H1 (cell line): ENCODE results near the gene ST6GALNAC3. TPM values are rescaled to one million over a fixed set of nuclear protein-coding genes. Genes with fewer than 3 reads are reported as not detected.

ENCODE experiments used
- CTCF ChIA-PET: fragments of 300-600 bp; sonication (Branson Sonifier 250); formaldehyde crosslinking; loops from one replicate; lab custom pipeline; 2021; ENCODE audit not compliant: partially characterized antibody; lab: Charles Lee
- POLR2A ChIA-PET: fragments of 300-600 bp; sonication (Branson Sonifier 250); formaldehyde crosslinking; loops from one replicate; lab custom pipeline; 2021; ENCODE audit warnings: inconsistent platforms; ENCODE audit not compliant: partially characterized antibody; lab: Charles Lee
- DNase-seq, 2 experiments: peaks; one replicate each; pipeline versions ENCODE4 v3.0.0 to v3.0.0-alpha.2; 2010 to 2022; ENCODE audit warnings: low spot score in 2 of 2, low read depth in 1 of 2, mixed read lengths in 1 of 2
- FAIRE-seq: peaks from 2 replicates; lab custom pipeline; 2011; peaks lifted over from hg19 to GRCh38; lab: Jason Lieb, UNC
- H2AFZ ChIP-seq: 2 replicates; pipeline ENCODE4 v1.8.1; 2012; ENCODE audit warnings: low read length, inconsistent platforms
- H2AK5ac ChIP-seq: 2 replicates; pipeline ENCODE4 v1.6.1; 2013; ENCODE audit warnings: low read depth, low read length
- H2BK120ac ChIP-seq: replicated peaks from 2 replicates; pipeline ENCODE3; 2013; ENCODE audit warnings: low read depth, low read length, inconsistent platforms
- H2BK12ac ChIP-seq: 2 replicates; pipeline ENCODE4 v1.6.1; 2013; ENCODE audit warnings: low read depth, low read length
- H2BK15ac ChIP-seq: 2 replicates; pipeline ENCODE4 v1.6.1; 2013; ENCODE audit warnings: low read length
- H2BK20ac ChIP-seq: 2 replicates; pipeline ENCODE4 v1.6.1; 2013; ENCODE audit warnings: low read length
- H2BK5ac ChIP-seq: 2 replicates; pipeline ENCODE4 v1.6.1; 2013; ENCODE audit warnings: low read depth, low read length
- H3K14ac ChIP-seq: 2 replicates; pipeline ENCODE4 v1.6.1; 2013; ENCODE audit warnings: inconsistent platforms; ENCODE audit not compliant: insufficient read length
- H3K18ac ChIP-seq: 2 replicates; pipeline ENCODE4 v1.6.1; 2013; ENCODE audit warnings: low read length; ENCODE audit errors: extremely low read depth
- H3K23ac ChIP-seq: 2 replicates; pipeline ENCODE4 v1.6.1; 2013; ENCODE audit warnings: inconsistent platforms; ENCODE audit not compliant: insufficient read length
- H3K23me2 ChIP-seq: 2 replicates; pipeline ENCODE4 v1.6.1; 2013; ENCODE audit warnings: low read depth, low read length
- H3K27ac ChIP-seq: 2 replicates; pipeline ENCODE4 v1.6.1; 2011; ENCODE audit warnings: low read depth, low read length, inconsistent platforms
- H3K27me3 ChIP-seq, 4 experiments: replicated peaks in 1 of 4; 1 replicate in 1 of 4; 2 replicates in 3 of 4; pipeline versions ENCODE4 v1.6.1 to v1.8.1; 2011 to 2013; ENCODE audit warnings: low read length in 3 of 4, mild to moderate bottlenecking in 3 of 4, inconsistent platforms in 2 of 4, mixed read lengths in 2 of 4, moderate library complexity in 1 of 4; ENCODE audit not compliant: control insufficient read depth in 3 of 4, insufficient read depth in 3 of 4; ENCODE audit errors: extremely low read depth in 1 of 4
- H3K36me3 ChIP-seq, 4 experiments: 2 replicates each; pipeline versions ENCODE4 v1.6.1 to v1.8.1; 2011 to 2013; ENCODE audit warnings: mild to moderate bottlenecking in 4 of 4, low read length in 3 of 4, moderate library complexity in 2 of 4, control low read depth in 1 of 4, inconsistent platforms in 1 of 4; ENCODE audit not compliant: insufficient read depth in 4 of 4, control insufficient read depth in 2 of 4
- H3K4ac ChIP-seq: replicated peaks from 2 replicates; pipeline ENCODE3; 2013; ENCODE audit warnings: low read length, low read depth, mixed read lengths, inconsistent platforms; ENCODE audit not compliant: insufficient read length
- H3K4me1 ChIP-seq, 4 experiments: replicated peaks in 1 of 4; 1 replicate in 1 of 4; 2 replicates in 3 of 4; pipeline versions ENCODE4 v1.6.1 to v1.8.1; 2011 to 2013; ENCODE audit warnings: low read length in 3 of 4, inconsistent platforms in 2 of 4, mixed read lengths in 1 of 4; ENCODE audit not compliant: insufficient read depth in 4 of 4, control insufficient read depth in 3 of 4
- H3K4me2 ChIP-seq, 2 experiments: 2 replicates each; pipeline versions ENCODE4 v1.6.1 to v1.8.1; 2011 to 2013; ENCODE audit warnings: low read depth in 2 of 2, low read length in 2 of 2, control low read depth in 1 of 2, inconsistent platforms in 1 of 2, mild to moderate bottlenecking in 1 of 2; ENCODE audit not compliant: insufficient read depth in 1 of 2
- H3K4me3 ChIP-seq, 4 experiments: fragments of 200-600, 300-600 bp in 1 of 4; sonication (generic), shearing (Covaris generic), sonication (Bioruptor Twin) in 1 of 4; 2 replicates each; pipeline versions ENCODE4 v1.5.1 to v1.8.1; 2011 to 2016; ENCODE audit warnings: low read length in 4 of 4, low read depth in 3 of 4, control low read depth in 2 of 4, inconsistent platforms in 2 of 4, mild to moderate bottlenecking in 2 of 4, mixed read lengths in 1 of 4, moderate library complexity in 1 of 4; ENCODE audit not compliant: insufficient read depth in 2 of 4; ENCODE audit errors: extremely low read depth in 1 of 4
- H3K56ac ChIP-seq: replicated peaks from 2 replicates; pipeline ENCODE3; 2013; ENCODE audit warnings: low read depth, mild to moderate bottlenecking, mixed read lengths, low read length, inconsistent platforms; ENCODE audit not compliant: insufficient read length
- H3K79me1 ChIP-seq: 2 replicates; pipeline ENCODE4 v1.6.1; 2013; ENCODE audit warnings: low read depth, low read length, control low read depth
- H3K79me2 ChIP-seq, 2 experiments: 2 replicates each; pipeline versions ENCODE4 v1.6.1 to v1.8.1; 2012 to 2013; ENCODE audit warnings: low read length in 2 of 2, mild to moderate bottlenecking in 2 of 2, inconsistent platforms in 1 of 2; ENCODE audit not compliant: insufficient read depth in 2 of 2, control insufficient read depth in 1 of 2
- H3K9ac ChIP-seq, 4 experiments: replicated peaks in 1 of 4; 1 replicate in 1 of 4; 2 replicates in 3 of 4; pipeline versions ENCODE4 v1.6.1 to v1.8.1; 2011 to 2013; ENCODE audit warnings: low read depth in 3 of 4, low read length in 3 of 4, control low read depth in 2 of 4, mild to moderate bottlenecking in 2 of 4, moderate library complexity in 2 of 4, inconsistent platforms in 1 of 4; ENCODE audit errors: extremely low read depth in 1 of 4
- H3K9me3 ChIP-seq, 2 experiments: 2 replicates each; pipeline versions ENCODE4 v1.6.1 to v1.8.1; 2012 to 2013; ENCODE audit warnings: mild to moderate bottlenecking in 2 of 2, moderate library complexity in 2 of 2, control low read depth in 1 of 2, inconsistent platforms in 1 of 2, low read depth in 1 of 2, low read length in 1 of 2, mixed read lengths in 1 of 2; ENCODE audit not compliant: insufficient read depth in 2 of 2
- H4K20me1 ChIP-seq, 2 experiments: replicated peaks in 1 of 2; 2 replicates each; pipeline versions ENCODE3 to v1.8.1; 2011 to 2013; ENCODE audit warnings: inconsistent platforms in 2 of 2, low read length in 2 of 2, mild to moderate bottlenecking in 1 of 2; ENCODE audit not compliant: insufficient read depth in 2 of 2, control insufficient read depth in 1 of 2
- H4K5ac ChIP-seq: 2 replicates; pipeline ENCODE4 v1.6.1; 2013; ENCODE audit warnings: low read length, low read depth, mixed read lengths, inconsistent platforms; ENCODE audit not compliant: insufficient read length
- H4K8ac ChIP-seq: 2 replicates; pipeline ENCODE4 v1.8.0; 2013; ENCODE audit warnings: mild to moderate bottlenecking, moderate library complexity, low read length, inconsistent platforms; ENCODE audit not compliant: insufficient read depth; ENCODE audit errors: extremely low read depth
- H4K91ac ChIP-seq: replicated peaks from 2 replicates; pipeline ENCODE3; 2013; ENCODE audit warnings: low read length, mixed read lengths, inconsistent platforms; ENCODE audit not compliant: insufficient read length
- BCL11A ChIP-seq, 2 experiments: IDR thresholded peaks; one replicate each; pipeline ENCODE4 v1.6.1; 2011; ENCODE audit warnings: low read depth in 2 of 2, low read length in 2 of 2, mild to moderate bottlenecking in 2 of 2
- BRCA1 ChIP-seq: IDR thresholded peaks from 2 replicates; pipeline ENCODE4 v1.6.1; 2012; ENCODE audit warnings: low read depth, low read length, improper control_type of control experiment
- GABPA ChIP-seq: IDR thresholded peaks from 2 replicates; pipeline ENCODE4 v1.6.1; 2011; ENCODE audit warnings: mild to moderate bottlenecking, low read length, moderate library complexity, borderline replicate concordance; ENCODE audit not compliant: insufficient read depth
- KDM1A ChIP-seq: fragments of 200-600, 300-600 bp; sonication (generic); IDR thresholded peaks from 2 replicates; pipeline ENCODE4 v1.7.1; 2016; ENCODE audit warnings: mild to moderate bottlenecking, low read length, borderline replicate concordance
- MAX ChIP-seq: IDR thresholded peaks from 2 replicates; pipeline ENCODE4 v1.6.1; 2012; ENCODE audit warnings: inconsistent platforms
- POLR2AphosphoS5 ChIP-seq: IDR thresholded peaks from 2 replicates; pipeline ENCODE4 v1.6.1; 2011; ENCODE audit warnings: low read depth, low read length
- RXRA ChIP-seq: IDR thresholded peaks from 2 replicates; pipeline ENCODE4 v1.6.1; 2011; ENCODE audit warnings: low read depth, mild to moderate bottlenecking, low read length, moderate library complexity; ENCODE audit not compliant: insufficient read depth
- SP1 ChIP-seq: IDR thresholded peaks from 2 replicates; pipeline ENCODE4 v1.6.1; 2011; ENCODE audit warnings: low read depth, low read length
- TCF12 ChIP-seq: IDR thresholded peaks from 2 replicates; pipeline ENCODE4 v1.6.1; 2011; ENCODE audit warnings: low read depth, mild to moderate bottlenecking, low read length
- YY1 ChIP-seq: IDR thresholded peaks from 2 replicates; pipeline ENCODE4 v1.6.1; 2011; ENCODE audit warnings: low read depth, mild to moderate bottlenecking, low read length
- WGBS, 2 experiments: shearing (Covaris generic) in 1 of 2; methylation state at CpG; one replicate each; pipeline versions ENCODE4 v1.1.6 to v1.1.7; 2013 to 2015; ENCODE audit warnings: low lambda C conversion rate in 2 of 2, mixed read lengths in 2 of 2, inconsistent platforms in 1 of 2, low coverage in 1 of 2, missing lambda C conversion rate in 1 of 2; ENCODE audit not compliant: insufficient replicate concordance in 2 of 2, insufficient coverage in 1 of 2, insufficient read length in 1 of 2; ENCODE audit errors: extremely low coverage in 1 of 2, missing lambda C conversion rate in 1 of 2; 5-methylcytosine and 5-hydroxymethylcytosine counted together
- polyA plus RNA-seq, 7 experiments: library from polyadenylated mRNA; depleted of rRNA in 3 of 7; stranded (reverse) in 5 of 7; unstranded in 2 of 7; fragments of >200 nt in 5 of 7; fragments of 200-250 nt in 2 of 7; gene quantifications; 1 replicate in 5 of 7; 2 replicates in 1 of 7; 4 replicates in 1 of 7; pipeline versions ENCODE4 v1.2.1 to v1.2.3, GENCODE V29; 2011 to 2013; ENCODE audit warnings: missing spikeins in 2 of 7, mixed read lengths in 2 of 7
- total RNA-seq: library from RNA; stranded (reverse); fragmentation: NEBNext Ultra II Directional; extraction: Animal tissue kit (Norgen Biotek cat#: 25700); gene quantifications from 2 replicates; pipeline ENCODE4 v1.2.1, GENCODE V29; 2021
- TF ChIP-seq, protein P1 (sequence below): IDR thresholded peaks from 2 replicates; pipeline ENCODE4 v1.6.1; 2012; ENCODE audit warnings: low read length, inconsistent platforms

ST6GALNAC3 gene
- total and polyA plus RNA-seq, 2 of the 8 experiments (the other 6 are each of a cell fraction or from before 2014, with no cell fraction given), result 4.9 to 19.0 TPM

- CTCF ChIA-PET, result no interaction called here
- DNase-seq, result no peak
- 90% methylated on average over 4 of the region's 4 CpGs; no CpG with 5 or more reads in 1 of the 2 experiments for WGBS, 2 experiments
- no peak for TF ChIP-seq BRCA1
- no peak for TF ChIP-seq BCL11A (IDR thresholded peaks at IDR 0.05; ENCODE audit: low read depth in 2 of 2, low read length in 2 of 2)
- no peak for TF ChIP-seq RXRA
- no peak for TF ChIP-seq YY1
- no peak for TF ChIP-seq TCF12
- TF ChIP-seq GABPA, result no peak
- TF ChIP-seq MAX, result no peak
- no peak for TF ChIP-seq SP1
- TF ChIP-seq POLR2AphosphoS5, result no peak
- TF ChIP-seq, protein P1, sequence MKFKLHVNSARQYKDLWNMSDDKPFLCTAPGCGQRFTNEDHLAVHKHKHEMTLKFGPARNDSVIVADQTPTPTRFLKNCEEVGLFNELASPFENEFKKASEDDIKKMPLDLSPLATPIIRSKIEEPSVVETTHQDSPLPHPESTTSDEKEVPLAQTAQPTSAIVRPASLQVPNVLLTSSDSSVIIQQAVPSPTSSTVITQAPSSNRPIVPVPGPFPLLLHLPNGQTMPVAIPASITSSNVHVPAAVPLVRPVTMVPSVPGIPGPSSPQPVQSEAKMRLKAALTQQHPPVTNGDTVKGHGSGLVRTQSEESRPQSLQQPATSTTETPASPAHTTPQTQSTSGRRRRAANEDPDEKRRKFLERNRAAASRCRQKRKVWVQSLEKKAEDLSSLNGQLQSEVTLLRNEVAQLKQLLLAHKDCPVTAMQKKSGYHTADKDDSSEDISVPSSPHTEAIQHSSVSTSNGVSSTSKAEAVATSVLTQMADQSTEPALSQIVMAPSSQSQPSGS, result no peak
- no peak for TF ChIP-seq KDM1A
Observed at GRCh38 chr1:76426606-76427005, 352.1 kb downstream of the ST6GALNAC3 start.

More at GRCh38 chr1:76426606-76427005, 352.1 kb downstream of the ST6GALNAC3 start:
- H3K14ac ChIP-seq, result no peak overlapping the region
- H2BK15ac ChIP-seq, result no peak overlapping the region
- H2AK5ac ChIP-seq, result no peak overlapping the region
- no peak overlapping the region for H3K56ac ChIP-seq
- H3K9ac ChIP-seq, result no peak overlapping the region
- H2BK12ac ChIP-seq, result no peak overlapping the region
- H3K23ac ChIP-seq, result no peak overlapping the region
- H3K4me3 ChIP-seq, result no peak overlapping the region
- no peak overlapping the region for H2AFZ ChIP-seq
- no peak overlapping the region for H3K18ac ChIP-seq
- H3K4ac ChIP-seq, result no peak overlapping the region
- H4K20me1 ChIP-seq, result no peaks in the 10 kb centered on the region
- H3K79me2 ChIP-seq, result no peaks in the 10 kb centered on the region
- no peaks in the 10 kb centered on the region for H3K36me3 ChIP-seq
- H3K27me3 ChIP-seq, result peaks cover 0 to 1% (median 0%) of the 10 kb centered on the region in 4 experiments; a peak in 1 of 7 replicates
- POLR2A ChIA-PET, result no interaction called here
- no peak overlapping the region for H4K91ac ChIP-seq
- H3K27ac ChIP-seq, result no peak overlapping the region
- no peaks in the 10 kb centered on the region for H3K4me1 ChIP-seq
- H3K4me2 ChIP-seq, result no peak overlapping the region
- H2BK5ac ChIP-seq, result no peak overlapping the region
- H3K79me1 ChIP-seq, result no peaks in the 10 kb centered on the region
- no peak overlapping the region for H2BK120ac ChIP-seq
- H2BK20ac ChIP-seq, result no peak overlapping the region
- H4K5ac ChIP-seq, result no peak overlapping the region
- H4K8ac ChIP-seq, result no peak overlapping the region
- no peak for FAIRE-seq
- H3K9me3 ChIP-seq, result no peaks in the 10 kb centered on the region
- H3K23me2 ChIP-seq, result no peaks in the 10 kb centered on the region
